ENCODE results near the gene GPR152.
A peak's percentile ranks its signal among the peaks of the same experiment; 100 is the strongest.
"Not testable (repeated sequence)": the region's sequence is repeated elsewhere in the genome, so short reads cannot be mapped to it uniquely, and the experiment has no call there.

Gene GPR152

GRCh38 chr11:67409261-67409666 is 43.3 kb downstream of the GPR152 start:
- no peak for DNase-seq (ENCODE audit: low spot score)

GRCh38 chr11:67408437-67409200 is 43.9 kb downstream of the GPR152 start:
- no peak for DNase-seq (ENCODE audit: low spot score)

GRCh38 chr11:67407688-67408163 is 44.8 kb downstream of the GPR152 start:
- no peak for DNase-seq (ENCODE audit: low spot score)

- no peak for DNase-seq (ENCODE audit: low spot score)
These were observed 45.4 kb downstream of the GPR152 start for GRCh38 chr11:67406969-67407687.

DNA sequence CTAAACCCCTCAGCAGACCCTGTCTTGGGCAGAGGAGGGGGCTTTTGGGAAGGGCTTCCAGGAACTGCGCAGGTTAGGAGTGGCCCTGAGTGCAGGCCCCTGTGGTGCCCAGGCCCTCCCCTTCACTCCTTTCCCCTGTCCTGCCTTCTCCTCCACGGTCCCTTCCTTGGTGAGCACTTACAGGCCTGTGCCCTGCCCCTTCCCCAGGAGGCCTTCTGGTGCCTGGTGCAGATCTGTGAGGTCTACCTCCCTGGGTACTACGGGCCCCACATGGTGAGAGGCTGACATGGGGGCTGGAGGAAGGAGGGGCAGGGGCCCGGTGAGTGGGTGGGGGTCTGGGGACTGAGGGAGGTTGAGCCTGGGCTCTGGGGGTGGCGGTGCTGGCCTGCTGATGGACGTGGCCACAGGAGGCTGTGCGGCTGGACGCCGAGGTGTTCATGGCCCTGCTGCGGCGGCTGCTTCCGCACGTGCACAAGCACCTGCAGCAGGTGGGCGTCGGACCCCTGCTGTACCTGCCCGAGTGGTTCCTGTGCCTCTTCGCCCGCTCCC is 46.0 kb downstream of the GPR152 start:
- DNase-seq (ENCODE audit: low spot score), result no peak

DNA sequence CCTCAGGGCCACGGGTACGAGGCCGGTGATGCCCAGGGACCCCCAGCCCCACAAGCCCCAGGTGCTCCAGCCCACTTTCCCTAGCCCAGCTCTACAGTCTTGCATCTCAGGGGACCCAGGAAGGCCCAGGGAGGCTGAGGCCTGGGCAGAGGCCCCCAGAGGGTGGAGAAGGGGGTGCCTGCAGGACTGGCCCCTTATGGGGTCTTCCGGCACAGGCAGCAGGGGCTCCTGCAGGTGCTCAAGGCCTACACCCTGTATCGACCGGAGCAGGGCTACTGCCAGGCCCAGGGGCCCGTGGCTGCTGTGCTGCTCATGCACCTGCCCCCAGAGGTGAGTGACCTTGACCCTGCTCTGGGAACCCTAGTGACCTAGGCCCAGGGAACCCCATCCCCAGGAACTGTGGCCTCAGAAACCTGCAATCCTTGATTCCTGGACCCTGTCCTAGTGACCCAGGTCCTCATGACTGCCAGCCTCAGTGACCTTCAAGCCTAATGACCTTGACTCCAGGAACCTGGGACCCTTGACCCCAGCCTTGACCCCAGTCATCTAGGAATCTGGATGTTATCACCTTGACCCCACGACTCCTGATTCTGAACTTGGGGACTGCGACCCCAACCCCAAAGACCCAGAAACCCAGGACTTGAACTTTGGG is 46.7 kb downstream of the GPR152 start:
- DNase-seq (ENCODE audit: low spot score), result no peak

GRCh38 chr11:67405196-67405567 is 47.3 kb downstream of the GPR152 start:
- DNase-seq (ENCODE audit: low spot score), result no peak

DNA sequence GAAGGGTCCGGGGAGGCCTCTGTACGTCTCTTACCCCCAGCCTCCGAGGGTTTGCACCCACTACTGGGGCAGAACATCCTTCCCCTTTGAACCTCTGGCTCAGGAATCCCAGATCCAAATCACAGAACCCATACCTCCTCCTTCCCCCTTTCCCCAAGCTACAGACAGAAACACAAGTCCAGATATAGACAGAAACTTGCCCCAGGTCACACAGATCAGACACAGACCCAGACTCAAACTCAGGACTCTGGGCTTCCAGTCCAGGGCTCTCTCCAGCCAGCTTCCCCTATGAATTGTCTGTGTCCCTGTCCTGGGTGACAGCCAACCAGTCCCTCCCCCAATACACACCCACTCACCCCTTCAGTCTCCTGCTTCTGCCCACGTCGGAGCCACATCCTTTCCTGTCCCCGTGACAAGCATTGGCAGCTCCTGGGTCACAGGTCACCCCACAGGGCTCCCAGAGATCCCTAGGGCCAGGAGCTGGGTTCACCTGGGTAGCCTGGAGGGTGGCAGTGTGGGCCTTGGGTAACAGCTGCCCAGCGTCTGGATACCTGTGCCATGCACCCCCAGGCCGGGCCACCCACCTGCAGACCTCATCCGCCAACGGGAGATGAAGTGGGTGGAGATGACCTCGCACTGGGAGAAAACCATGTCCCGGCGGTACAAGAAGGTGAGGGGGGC is 47.9 kb downstream of the GPR152 start:
- no peak for DNase-seq (ENCODE audit: low spot score)

DNA sequence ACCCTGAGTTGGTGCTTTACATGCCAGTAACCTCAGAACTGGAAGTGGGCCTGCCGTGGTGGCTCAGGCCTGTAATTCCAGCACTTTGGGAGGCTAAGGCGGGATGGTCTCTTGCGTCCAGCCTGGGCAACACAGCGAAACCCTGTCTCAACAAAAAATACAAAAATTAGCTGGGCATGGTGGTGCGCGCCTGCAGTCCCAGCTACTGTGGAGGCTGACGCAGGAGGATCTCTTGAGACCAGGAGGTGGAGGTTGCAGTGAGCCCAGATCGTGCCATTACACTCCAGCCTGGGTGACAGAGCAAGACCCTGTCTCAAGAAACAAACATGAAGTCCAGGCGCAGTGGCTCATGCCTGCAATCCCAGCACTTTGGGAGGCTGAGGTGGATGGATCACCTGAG is 49.4 kb downstream of the GPR152 start:
- not testable (repeated sequence) for DNase-seq (ENCODE audit: low spot score)

DNA sequence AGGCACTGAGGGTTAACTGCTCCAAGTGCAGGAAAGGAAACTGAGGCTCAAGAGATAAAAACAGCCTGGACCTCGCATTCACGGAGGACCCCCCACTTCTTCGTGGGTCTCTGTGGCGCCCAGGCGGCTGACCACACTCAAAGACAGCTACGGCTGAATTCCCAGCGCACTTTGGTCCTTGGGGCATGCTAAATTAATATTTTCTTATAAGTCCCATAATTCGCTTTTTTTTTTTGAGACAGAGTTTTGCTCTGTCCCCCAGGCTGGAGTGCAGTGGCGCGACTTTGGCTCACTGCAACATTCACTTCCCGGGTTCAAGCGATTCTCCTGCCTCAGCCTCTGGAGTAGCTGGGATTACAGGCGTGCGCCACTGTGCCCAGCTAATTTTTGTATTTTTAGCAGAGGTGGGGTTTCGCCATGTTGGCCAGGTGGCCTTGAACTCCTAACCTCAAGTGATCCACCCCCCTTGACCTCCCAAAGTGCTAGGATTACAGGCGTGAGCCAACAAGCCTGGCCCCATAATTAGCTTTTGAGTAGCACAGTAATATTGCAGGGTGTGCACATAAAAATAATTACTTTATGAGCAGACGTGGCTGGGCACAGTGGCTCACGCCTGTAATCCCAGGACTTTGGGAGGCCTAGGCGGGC is 50.2 kb downstream of the GPR152 start:
- not testable (repeated sequence) for DNase-seq (ENCODE audit: low spot score)

DNA sequence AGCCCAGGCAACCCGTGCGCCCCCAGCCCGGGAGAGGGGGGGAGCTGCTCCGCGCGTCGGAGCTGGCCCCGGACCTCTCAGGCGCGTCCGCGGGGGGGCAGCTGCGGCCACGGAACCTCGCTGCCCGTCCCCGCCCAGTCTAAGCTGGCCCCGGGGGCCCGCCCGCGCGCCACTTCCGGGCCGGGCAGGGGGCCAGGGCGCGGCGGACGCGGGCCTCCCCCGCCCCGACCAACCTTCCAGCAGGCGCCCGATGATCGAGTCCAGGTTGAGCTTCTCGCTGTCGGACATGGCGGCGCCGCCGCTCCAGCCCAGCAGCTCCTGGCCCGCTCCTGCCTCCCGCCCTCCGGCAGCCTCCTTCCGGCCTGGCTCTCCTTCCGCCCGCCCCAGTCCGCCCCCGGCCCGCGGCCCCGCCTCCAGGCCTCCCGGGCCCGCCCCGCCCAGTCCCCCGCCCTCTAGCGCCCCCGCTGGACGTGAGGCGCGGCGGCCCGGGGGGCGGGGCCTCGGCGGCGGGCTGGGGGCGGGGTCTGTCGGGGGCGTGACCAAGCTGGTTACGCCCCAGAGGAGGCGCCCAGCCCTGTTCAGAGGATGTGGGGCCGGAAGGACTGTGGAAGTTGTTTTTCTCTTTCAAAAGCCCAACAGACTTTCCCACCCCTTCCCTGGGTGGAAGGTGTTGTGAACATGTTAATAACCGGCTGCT is 50.9 kb downstream of the GPR152 start, which contains the start of gene PPP1CA:
TSS of gene PPP1CA (minus strand) at position 364 of the 697 bp plus-strand sequence. CDS start at position 288, 76 bp downstream.
- DNase-seq (ENCODE audit: low spot score), result peak; percentile 91

Data from kidney tubule cell (primary cell).